ENCODE data around the gene PDP2.

The PDP2 gene

DNA sequence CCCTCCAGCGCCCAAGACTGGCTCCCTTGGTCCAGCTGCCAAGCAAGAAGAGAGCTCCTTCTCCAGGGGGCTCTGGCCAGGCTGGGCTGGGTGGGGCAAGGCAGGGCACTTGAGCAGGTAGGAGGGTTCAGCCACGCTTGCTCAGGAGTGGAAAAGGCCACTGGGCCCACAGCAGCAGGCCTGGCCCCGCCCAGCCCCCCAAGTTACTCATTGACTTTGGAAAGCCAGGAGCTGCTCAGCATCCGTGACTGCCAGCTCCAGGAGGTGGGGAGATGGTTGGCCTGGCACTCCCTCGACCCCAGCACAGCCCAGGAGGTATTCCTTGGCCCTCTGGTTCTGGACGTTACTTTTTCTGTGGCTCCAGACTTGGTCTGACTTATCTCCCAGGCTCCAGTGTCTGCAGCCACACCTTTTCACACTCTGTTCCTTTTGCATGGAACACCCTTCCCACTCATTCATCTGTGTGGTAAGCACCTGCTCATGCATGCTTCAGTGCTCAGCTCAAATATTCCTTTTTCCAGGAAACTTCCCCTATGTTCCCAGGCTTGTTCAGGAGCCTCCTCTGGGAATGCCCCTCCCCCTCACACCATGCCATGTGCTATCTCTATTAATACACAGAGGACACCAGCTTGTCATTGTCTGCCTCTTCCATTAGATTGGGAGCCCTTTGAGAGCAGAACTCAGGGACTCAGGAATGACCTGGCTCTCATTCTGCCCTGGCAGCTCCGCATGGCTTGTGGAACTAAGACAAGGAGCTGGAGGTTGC lies 38.7 kb downstream of the PDP2 start, which contains the start of gene CDH16:
Gene CDH16, minus strand, starts transcription at position 83 of the 766 bp plus-strand sequence. CDS start 820 bp downstream, outside the sequence.
- Histone ChIP-seq H3K4me1 (ENCODE audit: control insufficient read depth, low read length) (no peaks in the 10 kb centered on the region), H3K27ac (ENCODE audit: low read depth, low read length) (no peak within 1 kb of the TSS), H3K27me3 (ENCODE audit: control insufficient read depth, low read length) (peaks cover 22% of the 10 kb centered on the region), H3K9me2 (replicated peaks; ENCODE audit: control insufficient read depth, low read length) (no peaks in the 10 kb centered on the region), H3K79me2 (ENCODE audit: control insufficient read depth, low read length) (no peaks in the 10 kb centered on the region), H3K36me3 (ENCODE audit: control insufficient read depth, low read length) (no peaks in the 10 kb centered on the region), H3F3A (ENCODE audit: control insufficient read depth, insufficient read depth) (no peaks in the 10 kb centered on the region), H3K4me3 (ENCODE audit: low read length) (no peak within 1 kb of the TSS), H3K9me3 (ENCODE audit: control insufficient read depth, insufficient read depth, low read length) (no peaks in the 10 kb centered on the region), H4K20me1 (ENCODE audit: control insufficient read depth, insufficient read depth, low read depth, low read length) (no peaks in the 10 kb centered on the region), H3K4me2 (ENCODE audit: low read length) (no peak within 1 kb of the TSS)
- TF ChIP-seq EZH2phosphoT487 (IDR thresholded peaks at IDR 0.05; ENCODE audit: borderline replicate concordance, low read length), result no peak
- TF ChIP-seq, protein P1, sequence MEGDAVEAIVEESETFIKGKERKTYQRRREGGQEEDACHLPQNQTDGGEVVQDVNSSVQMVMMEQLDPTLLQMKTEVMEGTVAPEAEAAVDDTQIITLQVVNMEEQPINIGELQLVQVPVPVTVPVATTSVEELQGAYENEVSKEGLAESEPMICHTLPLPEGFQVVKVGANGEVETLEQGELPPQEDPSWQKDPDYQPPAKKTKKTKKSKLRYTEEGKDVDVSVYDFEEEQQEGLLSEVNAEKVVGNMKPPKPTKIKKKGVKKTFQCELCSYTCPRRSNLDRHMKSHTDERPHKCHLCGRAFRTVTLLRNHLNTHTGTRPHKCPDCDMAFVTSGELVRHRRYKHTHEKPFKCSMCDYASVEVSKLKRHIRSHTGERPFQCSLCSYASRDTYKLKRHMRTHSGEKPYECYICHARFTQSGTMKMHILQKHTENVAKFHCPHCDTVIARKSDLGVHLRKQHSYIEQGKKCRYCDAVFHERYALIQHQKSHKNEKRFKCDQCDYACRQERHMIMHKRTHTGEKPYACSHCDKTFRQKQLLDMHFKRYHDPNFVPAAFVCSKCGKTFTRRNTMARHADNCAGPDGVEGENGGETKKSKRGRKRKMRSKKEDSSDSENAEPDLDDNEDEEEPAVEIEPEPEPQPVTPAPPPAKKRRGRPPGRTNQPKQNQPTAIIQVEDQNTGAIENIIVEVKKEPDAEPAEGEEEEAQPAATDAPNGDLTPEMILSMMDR (IDR thresholded peaks at IDR 0.05; ENCODE audit: low read depth, low read length, poor library complexity, severe bottlenecking), result no peak

DNA sequence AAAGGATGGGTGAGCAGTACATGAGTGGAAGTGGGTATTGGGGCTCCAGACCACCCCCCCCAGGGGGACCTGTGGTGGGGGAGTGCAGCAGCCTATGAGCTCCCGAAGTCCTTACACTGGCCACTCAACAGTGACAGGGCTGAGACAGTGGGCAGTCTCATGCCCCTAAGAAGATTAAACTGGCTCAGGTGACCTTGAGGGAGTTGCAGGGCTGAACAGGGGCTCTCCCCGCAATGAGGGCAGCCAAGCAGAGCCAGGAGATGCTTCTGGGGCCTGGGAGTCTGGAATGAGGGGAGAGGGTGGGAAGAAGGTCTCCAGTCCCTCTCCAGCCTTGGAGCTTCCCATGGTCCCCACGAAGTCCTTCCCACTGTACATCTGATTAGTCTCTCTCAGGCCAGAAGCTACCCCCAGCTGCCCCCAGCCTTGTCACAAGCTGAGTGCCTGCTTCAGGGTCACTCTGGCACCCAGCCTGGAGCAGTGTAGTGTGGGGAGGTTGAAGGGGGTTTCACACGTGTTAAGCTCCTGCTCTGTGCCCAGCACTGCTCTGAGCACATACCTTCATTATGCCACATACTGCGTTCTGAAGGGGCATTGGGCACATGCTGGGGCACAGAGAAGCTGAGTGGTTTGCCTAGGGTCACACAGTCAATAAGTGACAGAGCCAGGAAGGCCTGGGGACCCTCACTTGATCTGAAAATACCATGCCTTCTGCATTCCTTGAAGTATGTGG lies 39.4 kb downstream of the PDP2 start:
- Histone ChIP-seq H3K36me3 (ENCODE audit: control insufficient read depth, low read length) (no peaks in the 10 kb centered on the region), H3K79me2 (ENCODE audit: control insufficient read depth, low read length) (no peaks in the 10 kb centered on the region), H3K9me2 (replicated peaks; ENCODE audit: control insufficient read depth, low read length) (no peaks in the 10 kb centered on the region), H3K4me1 (ENCODE audit: control insufficient read depth, low read length) (no peaks in the 10 kb centered on the region), H3K27ac (ENCODE audit: low read depth, low read length) (no peak overlapping the region), H4K20me1 (ENCODE audit: control insufficient read depth, insufficient read depth, low read depth, low read length) (no peaks in the 10 kb centered on the region), H3F3A (ENCODE audit: control insufficient read depth, insufficient read depth) (no peaks in the 10 kb centered on the region), H3K4me3 (ENCODE audit: low read length) (no peak overlapping the region), H3K4me2 (ENCODE audit: low read length) (no peak overlapping the region), H3K27me3 (ENCODE audit: control insufficient read depth, low read length) (peaks cover 27% of the 10 kb centered on the region), H3K9me3 (ENCODE audit: control insufficient read depth, insufficient read depth, low read length) (no peaks in the 10 kb centered on the region)
- TF ChIP-seq EZH2phosphoT487 (IDR thresholded peaks at IDR 0.05; ENCODE audit: borderline replicate concordance, low read length), result no peak
- TF ChIP-seq, protein P1 (IDR thresholded peaks at IDR 0.05; ENCODE audit: low read depth, low read length, poor library complexity, severe bottlenecking), result no peak

GRCh38 chr16:66920299-66920590 lies 39.9 kb downstream of the PDP2 start:
- no peaks in the 10 kb centered on the region for H3K9me3 ChIP-seq (ENCODE audit: control insufficient read depth, insufficient read depth, low read length)
- H3K36me3 ChIP-seq (ENCODE audit: control insufficient read depth, low read length), result no peaks in the 10 kb centered on the region
- H3F3A ChIP-seq (ENCODE audit: control insufficient read depth, insufficient read depth), result no peaks in the 10 kb centered on the region
- H3K9me2 ChIP-seq (replicated peaks; ENCODE audit: control insufficient read depth, low read length), result no peaks in the 10 kb centered on the region
- no peaks in the 10 kb centered on the region for H4K20me1 ChIP-seq (ENCODE audit: control insufficient read depth, insufficient read depth, low read depth, low read length)
- H3K79me2 ChIP-seq (ENCODE audit: control insufficient read depth, low read length), result no peaks in the 10 kb centered on the region
- peaks cover 32% of the 10 kb centered on the region for H3K27me3 ChIP-seq (ENCODE audit: control insufficient read depth, low read length)
- TF ChIP-seq, protein P1 (IDR thresholded peaks at IDR 0.05; ENCODE audit: low read depth, low read length, poor library complexity, severe bottlenecking), result no peak
- TF ChIP-seq EZH2phosphoT487 (IDR thresholded peaks at IDR 0.05; ENCODE audit: borderline replicate concordance, low read length), result no peak
- H3K4me1 ChIP-seq (ENCODE audit: control insufficient read depth, low read length), result no peaks in the 10 kb centered on the region
- no peak overlapping the region for H3K4me3 ChIP-seq (ENCODE audit: low read length)
- H3K27ac ChIP-seq (ENCODE audit: low read depth, low read length), result no peak overlapping the region
- H3K4me2 ChIP-seq (ENCODE audit: low read length), result no peak overlapping the region
